Fibroblast of lung (primary cell): Measurements from ENCODE around the gene GNB3.

Experiments used
- EZH2 ChIP-seq: IDR thresholded peaks from 2 replicates; pipeline ENCODE4 v1.5.1; 2012; ENCODE audit warnings: low read length, control low read depth, mild to moderate bottlenecking; ENCODE audit errors: missing control alignments
- TF ChIP-seq, protein P1 (sequence below), 2 donors: IDR thresholded peaks in 1 of 2; conservative IDR thresholded peaks in 1 of 2; 1 replicate in 1 of 2; 2 replicates in 1 of 2; pipeline ENCODE4 v1.5.1; 2011 to 2012; ENCODE audit warnings: low read length in 2 of 2, control low read depth in 1 of 2, inconsistent platforms in 1 of 2, low read depth in 1 of 2, mild to moderate bottlenecking in 1 of 2

DNA sequence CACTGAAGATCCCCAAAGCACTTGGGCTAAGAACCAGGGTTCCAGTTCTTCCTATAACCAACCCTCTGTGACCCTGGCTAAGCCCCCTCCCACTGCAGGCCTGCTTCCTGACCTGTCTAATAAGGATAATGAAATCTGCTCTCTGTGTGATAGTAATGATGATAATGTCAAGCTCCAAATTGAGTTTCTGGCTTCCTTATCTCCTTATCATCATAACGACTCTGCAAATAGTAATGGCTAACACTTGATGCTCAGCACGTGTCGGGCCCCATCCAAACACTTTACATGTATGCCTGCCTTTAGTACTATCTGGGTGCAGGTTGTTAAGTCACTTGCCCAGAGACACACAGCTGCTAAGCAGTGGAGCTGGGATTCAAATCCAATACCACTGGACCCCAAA lies 24.1 kb upstream of the GNB3 start:
- TF ChIP-seq, protein P1, sequence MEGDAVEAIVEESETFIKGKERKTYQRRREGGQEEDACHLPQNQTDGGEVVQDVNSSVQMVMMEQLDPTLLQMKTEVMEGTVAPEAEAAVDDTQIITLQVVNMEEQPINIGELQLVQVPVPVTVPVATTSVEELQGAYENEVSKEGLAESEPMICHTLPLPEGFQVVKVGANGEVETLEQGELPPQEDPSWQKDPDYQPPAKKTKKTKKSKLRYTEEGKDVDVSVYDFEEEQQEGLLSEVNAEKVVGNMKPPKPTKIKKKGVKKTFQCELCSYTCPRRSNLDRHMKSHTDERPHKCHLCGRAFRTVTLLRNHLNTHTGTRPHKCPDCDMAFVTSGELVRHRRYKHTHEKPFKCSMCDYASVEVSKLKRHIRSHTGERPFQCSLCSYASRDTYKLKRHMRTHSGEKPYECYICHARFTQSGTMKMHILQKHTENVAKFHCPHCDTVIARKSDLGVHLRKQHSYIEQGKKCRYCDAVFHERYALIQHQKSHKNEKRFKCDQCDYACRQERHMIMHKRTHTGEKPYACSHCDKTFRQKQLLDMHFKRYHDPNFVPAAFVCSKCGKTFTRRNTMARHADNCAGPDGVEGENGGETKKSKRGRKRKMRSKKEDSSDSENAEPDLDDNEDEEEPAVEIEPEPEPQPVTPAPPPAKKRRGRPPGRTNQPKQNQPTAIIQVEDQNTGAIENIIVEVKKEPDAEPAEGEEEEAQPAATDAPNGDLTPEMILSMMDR (conservative IDR thresholded peaks at IDR 0.05 in 1 of 2, IDR thresholded peaks at IDR 0.05 in 1 of 2; ENCODE audit: low read depth in 1 of 2, low read length in 2 of 2) = no peak
- TF ChIP-seq EZH2 = no peak
